NCI-H1092 treated with DMSO at 0.1 percent for 48 hours (cell line): ENCODE data around the gene PRAMEF18.
"Not testable (repeated sequence)": the region's sequence is repeated elsewhere in the genome, so short reads cannot be mapped to it uniquely, and the experiment has no call there.

ENCODE experiments used
- DNase-seq: peaks from one replicate; lab custom pipeline; 2025; lab: John Stamatoyannopoulos, UW

PRAMEF18 gene

GRCh38 chr1:13201309-13201708 lies 24.6 kb downstream of the PRAMEF18 start, which contains the start of gene PRAMEF13:
Gene PRAMEF13, minus strand, starts transcription at chr1:13201409. Its CDS starts 1,820 bp downstream, at chr1:13199589.
- DNase-seq = not testable (repeated sequence)
